HL-60 (cell line): ENCODE results near the gene FMN1.

Experiments used
- DNase-seq, 2 experiments: peaks; one replicate each; pipeline ENCODE4 v3.0.0-alpha.2; 2010 to 2020; ENCODE audit warnings: low read depth in 1 of 2, low spot score in 1 of 2
- H3K27ac ChIP-seq: fragments of 250-450 bp; sonication (Bioruptor Pico); replicated peaks from 2 replicates; pipeline ENCODE4 v1.5.1; 2020; ENCODE audit warnings: mild to moderate bottlenecking, moderate library complexity
- H3K27me3 ChIP-seq: fragments of 250-450 bp; sonication (Bioruptor Pico); 2 replicates; pipeline ENCODE4 v1.5.1; 2021; ENCODE audit warnings: mild to moderate bottlenecking, moderate library complexity; ENCODE audit not compliant: insufficient read depth, poor library complexity, severe bottlenecking
- H3K4me3 ChIP-seq: replicated peaks from 2 replicates; pipeline ENCODE4 v1.5.1; 2011; ENCODE audit warnings: mild to moderate bottlenecking, control low read depth, low read length; ENCODE audit not compliant: insufficient read depth
- CTCF ChIP-seq: IDR thresholded peaks from one replicate; pipeline ENCODE4 v1.5.1; 2011; ENCODE audit warnings: low read length, control low read depth, inconsistent platforms; ENCODE audit not compliant: insufficient read depth
- GABPA ChIP-seq: IDR thresholded peaks from 2 replicates; pipeline ENCODE4 v1.6.1; 2012; ENCODE audit warnings: low read depth
- POLR2AphosphoS5 ChIP-seq: IDR thresholded peaks from 2 replicates; pipeline ENCODE4 v1.6.1; 2012; ENCODE audit warnings: low read depth
- REST ChIP-seq: IDR thresholded peaks from 2 replicates; pipeline ENCODE4 v1.6.1; 2012; ENCODE audit warnings: low read depth; ENCODE audit not compliant: insufficient replicate concordance
- SPI1 ChIP-seq: IDR thresholded peaks from 2 replicates; pipeline ENCODE4 v1.6.1; 2012; ENCODE audit warnings: low read depth, mild to moderate bottlenecking, borderline replicate concordance

The FMN1 gene

GRCh38 chr15:33148129-33148751 lies 46.3 kb downstream of the FMN1 start:
- Histone ChIP-seq H3K27me3 (no peaks in the 10 kb centered on the region), H3K4me3 (no peak overlapping the region), H3K27ac (no peak overlapping the region)
- no peak for DNase-seq
- TF ChIP-seq SPI1 = no peak
- no peak for TF ChIP-seq CTCF
- no peak for TF ChIP-seq GABPA
- no peak for TF ChIP-seq POLR2AphosphoS5
- no peak for TF ChIP-seq REST

- no peak for DNase-seq
- Histone ChIP-seq H3K4me3 (no peak overlapping the region), H3K27me3 (no peaks in the 10 kb centered on the region), H3K27ac (no peak overlapping the region)
- TF ChIP-seq REST (no peak), CTCF (no peak), SPI1 (no peak), POLR2AphosphoS5 (no peak), GABPA (no peak)
Observed at GRCh38 chr15:33146051-33146450, 48.5 kb downstream of the FMN1 start.

- Histone ChIP-seq H3K27ac (no peak overlapping the region), H3K27me3 (no peaks in the 10 kb centered on the region), H3K4me3 (no peak overlapping the region)
- TF ChIP-seq SPI1 = no peak
- TF ChIP-seq GABPA = no peak
- no peak for TF ChIP-seq POLR2AphosphoS5
- TF ChIP-seq REST = no peak
- no peak for TF ChIP-seq CTCF
- DNase-seq = no peak
Observed at GRCh38 chr15:33145447-33145846, 49.1 kb downstream of the FMN1 start.
